Measurements from ENCODE around the gene NHLRC4. TPM values are rescaled to one million over a fixed set of nuclear protein-coding genes. Genes with fewer than 3 reads are reported as not detected.

NHLRC4 gene
- total RNA-seq, 4 donors from 2014 or later: 0.49 to 1.0 (median 0.57) TPM

GRCh38 chr16:610513-611381 is 43.9 kb downstream of the NHLRC4 start:
- TF ChIP-seq CTCF (IDR thresholded peaks at IDR 0.05): no peak
- 54 to 56% methylated on average over 22 of the region's 28 CpGs for WGBS, 2 donors
- intact Hi-C loops (cut with DNase I; ENCODE audit: low total_unique reads): no loop called here
- DNase-seq (ENCODE audit: low spot score in 2 of 2): no peak
- H3K4me3 ChIP-seq (ENCODE audit: low read depth, poor library complexity, severe bottlenecking): no peak overlapping the region

- H3K4me3 ChIP-seq (ENCODE audit: low read depth, poor library complexity, severe bottlenecking): no peak overlapping the region
- WGBS, 2 donors: 92 to 94% methylated on average over 13 of the region's 13 CpGs
- TF ChIP-seq CTCF (IDR thresholded peaks at IDR 0.05): no peak
- no peak for TF ChIP-seq POLR2A (IDR thresholded peaks at IDR 0.05)
- intact Hi-C loops (cut with DNase I; ENCODE audit: low total_unique reads): no loop called here
- DNase-seq (ENCODE audit: low spot score in 2 of 2): no peak
Measured at GRCh38 chr16:615122-615521, 48.3 kb downstream of the NHLRC4 start.

- TF ChIP-seq POLR2A (IDR thresholded peaks at IDR 0.05) (no peak), CTCF (IDR thresholded peaks at IDR 0.05) (no peak)
- 91 to 94% methylated on average over 24 to 38 of the region's 39 CpGs for WGBS, 2 donors
- no peak for DNase-seq (ENCODE audit: low spot score in 2 of 2)
- intact Hi-C loops (cut with DNase I; ENCODE audit: low total_unique reads): no loop called here
- no peak overlapping the region for H3K4me3 ChIP-seq (ENCODE audit: low read depth, poor library complexity, severe bottlenecking)
Measured at GRCh38 chr16:616733-617586, 50.2 kb downstream of the NHLRC4 start.

- no peak for DNase-seq (ENCODE audit: low spot score in 2 of 2)
- TF ChIP-seq CTCF (IDR thresholded peaks at IDR 0.05) (no peak), POLR2A (IDR thresholded peaks at IDR 0.05) (no peak)
- intact Hi-C loops (cut with DNase I; ENCODE audit: low total_unique reads): no loop called here
- WGBS, 2 donors: 58 to 60% methylated on average over 16 of the region's 16 CpGs
- H3K4me3 ChIP-seq (ENCODE audit: low read depth, poor library complexity, severe bottlenecking): no peak overlapping the region
Measured at GRCh38 chr16:617855-618254, 51.0 kb downstream of the NHLRC4 start.

Small RNAs within 50 kb of the gene (microRNA-seq; reads per million reads assigned to microRNA genes)
- gene MIR3176 (ENCODE audit: borderline number of aligned reads in 1 of 2, borderline replicate concordance in 2 of 2) (0 to 0.68 reads per million in 2 donors), gene MIR5587 (ENCODE audit: borderline number of aligned reads in 1 of 2, borderline replicate concordance in 2 of 2) (0 reads per million in 2 donors)

Other genes with a start within 250 kb of the NHLRC4 start
- gene AXIN1, start 214.3 kb upstream of the NHLRC4 start, total RNA-seq: 10 to 100 TPM; 37.9 to 45.7 (median 40.6) TPM
- 10 to 100 TPM; 55.1 to 70.8 (median 61.6) TPM for gene MRPL28, start 196.5 kb upstream of the NHLRC4 start, total RNA-seq
- gene PGAP6, start 185.0 kb upstream of the NHLRC4 start, total RNA-seq: 10 to 100 TPM; 13.8 to 30.0 (median 19.4) TPM
- gene NME4, start 169.8 kb upstream of the NHLRC4 start, total RNA-seq: 10 to 100 TPM; 15.4 to 29.8 (median 19.5) TPM
- gene DECR2, start 165.1 kb upstream of the NHLRC4 start, total RNA-seq: 10 to 100 TPM; 14.0 to 21.0 (median 18.8) TPM
- 10 to 100 TPM; 22.1 to 66.3 (median 27.7) TPM for gene RAB11FIP3, start 141.4 kb upstream of the NHLRC4 start, total RNA-seq
- 10 to 100 TPM; 80.8 to 95.5 (median 84.6) TPM for gene CAPN15, start 39.3 kb upstream of the NHLRC4 start, total RNA-seq
- gene PRR35, start 6.6 kb upstream of the NHLRC4 start, total RNA-seq: not detected
- 10 to 100 TPM; 33.2 to 46.1 (median 43.5) TPM for gene PIGQ, start 3.0 kb downstream of the NHLRC4 start, total RNA-seq
- gene RAB40C, start 23.1 kb downstream of the NHLRC4 start, total RNA-seq: 100 to 1,000 TPM; 103 to 161 (median 122) TPM
- 1 to 10 TPM; 1.3 to 5.0 (median 2.8) TPM for gene WFIKKN1, start 64.0 kb downstream of the NHLRC4 start, total RNA-seq
- 100 to 1,000 TPM; 108 to 161 (median 111) TPM for gene METTL26, start 69.3 kb downstream of the NHLRC4 start, total RNA-seq
- gene MCRIP2, start 74.8 kb downstream of the NHLRC4 start, total RNA-seq: 10 to 100 TPM; 10.5 to 31.3 (median 23.2) TPM
- 10 to 100 TPM; 11.1 to 32.1 (median 18.9) TPM for gene WDR90, start 82.4 kb downstream of the NHLRC4 start, total RNA-seq
- gene RHOT2, start 101.1 kb downstream of the NHLRC4 start, total RNA-seq: 10 to 100 TPM; 36.1 to 86.7 (median 58.7) TPM
- 1 to 10 TPM; 1.4 to 5.3 (median 2.6) TPM for gene RHBDL1, start 108.7 kb downstream of the NHLRC4 start, total RNA-seq
- 100 to 1,000 TPM; 195 to 272 (median 198) TPM for gene STUB1, start 113.4 kb downstream of the NHLRC4 start, total RNA-seq
- 10 to 100 TPM; 41.8 to 90.5 (median 82.3) TPM for gene JMJD8, start 117.3 kb downstream of the NHLRC4 start, total RNA-seq
- gene WDR24, start 123.4 kb downstream of the NHLRC4 start, total RNA-seq: 10 to 100 TPM; 13.8 to 21.8 (median 15.5) TPM
- gene FBXL16, start 138.8 kb downstream of the NHLRC4 start, total RNA-seq: 10 to 100 TPM; 18.3 to 33.6 (median 25.2) TPM
- 10 to 100 TPM; 24.2 to 48.4 (median 36.0) TPM for gene METRN, start 148.1 kb downstream of the NHLRC4 start, total RNA-seq
- 10 to 100 TPM; 24.9 to 42.4 (median 32.1) TPM for gene ANTKMT, start 154.1 kb downstream of the NHLRC4 start, total RNA-seq
- under 1 TPM in 2 of 4 donors, not detected in 2; 0.52 to 0.55 TPM for gene CCDC78, start 159.4 kb downstream of the NHLRC4 start, total RNA-seq
- 1 to 10 TPM; 4.5 to 6.3 (median 6.0) TPM for gene HAGHL, start 160.1 kb downstream of the NHLRC4 start, total RNA-seq
- gene CIAO3, start 174.0 kb downstream of the NHLRC4 start, total RNA-seq: 10 to 100 TPM; 34.7 to 75.8 (median 42.2) TPM
- 1 to 10 TPM in 3 of 4 donors, not detected in 1; 1.1 to 4.3 (median 4.0) TPM for gene MSLN, start 193.7 kb downstream of the NHLRC4 start, total RNA-seq
- 10 to 100 TPM; 20.2 to 27.9 (median 25.5) TPM for gene RPUSD1, start 221.4 kb downstream of the NHLRC4 start, total RNA-seq
- 10 to 100 TPM in 3 of 4 donors, 1 to 10 TPM in 1; 4.6 to 23.4 (median 12.2) TPM for gene CHTF18, start 221.6 kb downstream of the NHLRC4 start, total RNA-seq
- not detected for gene GNG13, start 233.7 kb downstream of the NHLRC4 start, total RNA-seq

Data from lower leg skin (tissue), 4 donors.